Neutrophil (primary cell): ENCODE data around the gene DST.

Experiments
- H3K27ac ChIP-seq: fragments of 200-600 bp; sonication (generic); 2 replicates; pipeline ENCODE4 v1.5.1; 2016; ENCODE audit warnings: mild to moderate bottlenecking, moderate library complexity
- H3K27me3 ChIP-seq: fragments of 200-600 bp; sonication (generic); 2 replicates; pipeline ENCODE4 v1.6.0; 2016; ENCODE audit warnings: mild to moderate bottlenecking
- H3K36me3 ChIP-seq: fragments of 200-600 bp; sonication (generic); 2 replicates; pipeline ENCODE4 v1.5.1; 2017
- H3K4me1 ChIP-seq, 2 experiments: fragments of 200-600 bp in 1 of 2; sonication (generic) in 1 of 2; 1 replicate in 1 of 2; 2 replicates in 1 of 2; pipeline versions ENCODE4 v1.5.1 to v1.6.1; 2013 to 2016; ENCODE audit warnings: low read depth in 1 of 2, low read length in 1 of 2, mild to moderate bottlenecking in 1 of 2, moderate library complexity in 1 of 2; ENCODE audit not compliant: control insufficient read depth in 1 of 2, insufficient read depth in 1 of 2
- H3K4me3 ChIP-seq, 2 experiments: fragments of 200-600 bp in 1 of 2; sonication (generic) in 1 of 2; 1 replicate in 1 of 2; 2 replicates in 1 of 2; pipeline ENCODE4 v1.5.1; 2013 to 2016; ENCODE audit warnings: low read depth in 1 of 2, low read length in 1 of 2, mild to moderate bottlenecking in 1 of 2, moderate library complexity in 1 of 2
- H3K9me3 ChIP-seq: fragments of 200-600 bp; sonication (generic); 2 replicates; pipeline ENCODE4 v1.5.1; 2016
- CTCF ChIP-seq: fragments of 200-600 bp; sonication (generic); IDR thresholded peaks from 2 replicates; pipeline ENCODE4 v1.5.1; 2016; ENCODE audit warnings: antibody characterized with exemption

The DST gene

GRCh38 chr6:56525974-56526789, 116.5 kb downstream of the DST start:
- Histone ChIP-seq H3K4me3 (no peak overlapping the region), H3K9me3 (no peaks in the 10 kb centered on the region), H3K27me3 (no peaks in the 10 kb centered on the region), H3K36me3 (no peaks in the 10 kb centered on the region), H3K4me1 (no peaks in the 10 kb centered on the region), H3K27ac (no peak overlapping the region)
- no peak for TF ChIP-seq CTCF

GRCh38 chr6:56524891-56525703, 117.6 kb downstream of the DST start:
- no peaks in the 10 kb centered on the region for H3K9me3 ChIP-seq
- H3K36me3 ChIP-seq: no peaks in the 10 kb centered on the region
- no peaks in the 10 kb centered on the region for H3K27me3 ChIP-seq
- no peak overlapping the region for H3K27ac ChIP-seq
- TF ChIP-seq CTCF: no peak
- no peaks in the 10 kb centered on the region for H3K4me1 ChIP-seq
- no peak overlapping the region for H3K4me3 ChIP-seq

DNA sequence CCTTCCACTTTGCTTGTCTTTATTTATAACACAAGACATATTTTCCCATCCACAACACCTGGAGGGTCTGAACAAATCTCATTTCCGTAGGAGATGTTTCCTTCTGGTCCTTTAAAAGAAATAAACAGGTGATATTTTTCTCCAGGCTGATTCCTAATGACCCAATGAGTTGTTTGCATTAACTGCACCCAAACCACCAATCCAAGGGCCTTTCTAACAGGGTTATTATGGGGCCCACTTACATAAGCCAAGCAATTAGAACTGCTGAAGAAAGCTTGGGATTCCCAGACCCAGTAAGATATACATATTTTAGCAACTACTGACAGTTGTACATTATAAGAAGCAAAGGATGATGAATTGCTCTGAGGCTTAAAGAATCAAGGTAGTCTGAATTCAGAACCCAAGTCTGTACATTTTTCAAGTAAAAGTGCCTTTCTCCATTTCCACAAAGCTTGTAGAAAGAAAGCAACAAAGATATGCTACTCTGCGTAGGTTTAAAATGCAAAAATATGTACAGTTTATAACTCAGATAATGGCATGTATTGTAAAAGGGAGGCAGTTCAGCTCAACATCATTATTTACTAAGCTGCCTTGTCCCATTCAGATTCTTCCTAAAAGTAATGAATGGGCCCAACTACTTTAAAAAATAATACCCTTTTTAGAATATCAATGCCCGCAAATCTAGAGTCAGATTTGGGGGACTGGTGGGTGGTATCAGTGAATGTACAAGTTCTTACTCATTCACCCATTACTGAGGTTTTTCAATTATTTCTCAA, 120.0 kb downstream of the DST start:
- TF ChIP-seq CTCF: no peak
- Histone ChIP-seq H3K27ac (no peak overlapping the region), H3K36me3 (no peaks in the 10 kb centered on the region), H3K4me3 (no peak overlapping the region), H3K27me3 (no peaks in the 10 kb centered on the region), H3K4me1 (no peaks in the 10 kb centered on the region), H3K9me3 (no peaks in the 10 kb centered on the region)

DNA sequence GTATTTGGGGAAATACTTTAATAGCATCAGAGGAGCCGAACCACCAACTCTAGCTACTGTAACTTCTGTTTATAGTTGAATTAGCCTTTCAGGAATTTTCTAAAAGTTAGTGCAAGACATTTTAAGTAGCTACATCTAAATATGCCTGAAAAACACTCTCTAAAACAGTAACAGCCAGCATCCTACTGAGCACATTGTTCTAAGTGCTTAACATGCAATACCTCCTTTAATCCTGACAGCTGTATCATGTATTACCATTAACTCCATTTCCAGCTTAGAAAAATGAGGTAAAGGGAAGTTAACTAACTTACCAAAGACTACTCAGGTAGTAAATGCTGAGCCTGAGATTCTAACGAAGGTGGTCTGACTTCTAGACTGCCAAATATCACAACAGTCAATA, 120.7 kb downstream of the DST start:
- no peaks in the 10 kb centered on the region for H3K36me3 ChIP-seq
- no peak for TF ChIP-seq CTCF
- H3K4me1 ChIP-seq: no peaks in the 10 kb centered on the region
- H3K4me3 ChIP-seq: no peak overlapping the region
- no peaks in the 10 kb centered on the region for H3K9me3 ChIP-seq
- no peaks in the 10 kb centered on the region for H3K27me3 ChIP-seq
- H3K27ac ChIP-seq: no peak overlapping the region

GRCh38 chr6:56521454-56521853, 121.2 kb downstream of the DST start:
- no peak for TF ChIP-seq CTCF
- Histone ChIP-seq H3K36me3 (no peaks in the 10 kb centered on the region), H3K27ac (no peak overlapping the region)

More at GRCh38 chr6:56521454-56521853, 121.2 kb downstream of the DST start:
- Histone ChIP-seq H3K4me3 (no peak overlapping the region), H3K9me3 (no peaks in the 10 kb centered on the region), H3K27me3 (no peaks in the 10 kb centered on the region), H3K4me1 (no peaks in the 10 kb centered on the region)
